GM19324 (cell line): ENCODE data around the gene FGD3.

Source experiments
- ATAC-seq: cut with Tn5 transposase; IDR thresholded peaks from one replicate; pipeline ENCODE4 v1.9.1; 2021; ENCODE audit warnings: mild to moderate bottlenecking, moderate library complexity; ENCODE audit not compliant: unreplicated experiment, low FRiP score

Gene FGD3

DNA sequence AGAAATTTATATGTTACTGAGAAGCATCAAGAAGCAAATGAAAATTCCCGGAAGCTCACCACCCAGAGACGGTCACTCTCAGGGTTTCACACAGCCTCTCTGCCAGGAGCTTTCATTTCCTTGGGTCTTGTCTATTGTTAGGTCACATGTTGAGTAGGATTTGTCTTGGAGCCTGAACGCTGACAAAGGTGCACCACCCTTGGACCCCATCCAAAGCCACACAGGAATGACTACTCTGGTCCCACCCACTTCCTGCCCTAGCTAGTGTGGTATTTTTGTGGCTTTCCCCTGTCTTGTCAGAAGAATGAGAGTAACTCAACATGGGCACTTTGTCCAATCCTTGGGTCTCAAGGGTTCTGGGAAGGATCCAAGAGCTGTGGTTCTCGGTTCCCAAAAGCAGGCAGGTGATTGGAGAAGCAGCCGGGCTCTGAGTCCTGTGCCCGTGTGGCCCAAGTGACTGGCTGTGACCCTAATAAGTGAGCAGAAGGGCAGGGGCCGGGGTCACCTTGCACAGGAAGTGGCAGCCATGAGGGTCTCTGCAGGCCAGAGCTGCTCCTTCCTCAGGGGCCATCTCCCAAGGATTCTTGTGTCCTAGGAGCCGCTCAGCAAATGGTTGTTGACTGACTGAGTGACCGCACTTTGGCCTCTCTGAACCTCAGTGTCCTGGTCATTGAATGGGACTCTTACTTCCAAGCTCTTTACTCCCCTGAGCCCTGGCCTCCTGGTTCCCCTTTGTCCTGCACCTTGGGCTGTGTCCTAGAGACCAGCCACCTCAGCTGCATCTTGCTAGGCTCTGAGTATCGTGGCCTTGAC is 6.9 kb downstream of the FGD3 start:
- ATAC-seq = no peak

DNA sequence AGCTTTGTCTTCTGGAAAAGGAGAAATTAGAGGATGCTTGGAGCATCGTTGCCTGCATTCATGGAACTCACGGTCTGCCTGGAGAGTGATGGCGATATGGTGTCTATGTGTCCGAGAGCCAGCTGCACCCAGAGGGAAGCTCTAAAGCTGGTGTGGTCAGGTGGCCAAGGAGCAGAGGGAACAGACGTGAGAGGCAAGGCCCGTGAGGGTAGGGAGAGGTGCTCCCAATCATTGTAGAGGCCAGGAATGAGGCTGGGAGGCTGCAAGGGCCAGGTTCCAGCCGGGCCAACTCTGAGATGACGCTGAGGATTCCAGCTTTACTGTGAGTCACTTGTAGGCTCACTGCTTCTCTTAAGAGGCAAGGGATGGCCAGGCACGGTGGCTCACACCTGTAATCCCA is 7.6 kb downstream of the FGD3 start:
- no peak for ATAC-seq

DNA sequence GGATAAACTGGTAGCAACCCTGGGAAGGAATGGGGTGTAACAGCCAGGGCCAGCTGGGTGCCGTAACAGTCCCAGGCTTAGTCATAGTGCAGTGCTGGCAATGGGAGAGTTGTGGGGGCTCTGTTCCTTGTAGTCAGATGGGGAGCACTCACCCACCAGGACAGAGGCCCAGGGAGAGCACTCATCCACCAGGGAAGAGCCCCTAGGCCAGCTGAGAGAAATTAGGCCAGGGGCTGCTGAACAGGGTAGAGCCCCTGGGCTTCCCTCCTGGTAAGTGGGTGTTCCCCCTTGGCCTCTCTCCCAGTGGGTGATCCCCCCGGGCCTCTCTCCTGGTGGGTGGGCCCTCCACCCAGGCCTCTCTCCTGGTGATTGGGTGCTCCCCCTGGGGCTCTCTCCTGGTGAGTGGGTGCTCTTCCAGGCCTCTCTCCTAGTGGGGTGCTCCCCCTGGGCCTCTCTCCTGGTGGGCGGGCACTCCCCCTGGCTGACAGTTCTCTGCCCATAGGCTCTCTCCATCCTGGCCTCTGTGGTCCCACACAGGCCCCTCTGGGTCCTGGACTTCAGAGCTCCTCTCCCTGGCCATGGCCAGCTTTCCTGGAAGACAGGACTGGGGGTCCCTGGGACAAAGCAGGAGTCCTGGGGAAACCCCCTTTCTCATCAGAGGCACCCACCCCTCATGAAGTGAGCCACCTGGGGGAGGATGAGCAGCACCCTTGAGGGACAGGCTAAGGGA is 13.4 kb downstream of the FGD3 start:
- ATAC-seq = no peak

DNA sequence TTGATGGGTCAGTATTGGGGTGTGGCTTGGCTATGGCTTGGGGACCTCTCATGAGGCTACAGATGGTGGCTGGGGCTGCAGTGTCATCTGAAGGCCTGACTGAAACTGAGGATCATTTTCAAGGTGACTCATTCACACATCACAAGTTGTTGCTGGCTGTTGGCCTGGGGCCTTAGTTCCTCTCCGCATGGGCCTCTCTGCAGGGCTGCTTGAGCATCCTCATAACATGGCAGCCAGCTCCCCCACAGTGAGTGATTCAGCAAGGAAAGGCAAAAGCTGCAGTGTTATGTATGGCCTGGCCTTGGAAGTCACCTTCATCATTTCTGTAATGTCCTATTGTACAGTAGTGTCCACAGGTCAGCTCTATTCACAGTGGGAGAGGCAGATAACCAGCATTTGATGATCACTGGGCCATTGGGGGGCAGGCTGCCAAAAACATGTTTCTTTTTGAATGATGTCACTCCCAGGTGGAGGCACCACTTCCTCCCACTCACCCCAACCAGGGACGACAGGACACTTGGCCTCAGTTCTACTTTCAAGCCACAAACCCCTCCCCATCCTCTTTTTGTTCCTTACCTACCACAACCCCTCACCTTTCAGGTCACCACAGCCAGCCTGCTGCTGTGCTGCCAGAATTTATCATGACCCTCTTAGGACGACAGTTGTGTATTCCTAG is 14.4 kb downstream of the FGD3 start:
- no peak for ATAC-seq

DNA sequence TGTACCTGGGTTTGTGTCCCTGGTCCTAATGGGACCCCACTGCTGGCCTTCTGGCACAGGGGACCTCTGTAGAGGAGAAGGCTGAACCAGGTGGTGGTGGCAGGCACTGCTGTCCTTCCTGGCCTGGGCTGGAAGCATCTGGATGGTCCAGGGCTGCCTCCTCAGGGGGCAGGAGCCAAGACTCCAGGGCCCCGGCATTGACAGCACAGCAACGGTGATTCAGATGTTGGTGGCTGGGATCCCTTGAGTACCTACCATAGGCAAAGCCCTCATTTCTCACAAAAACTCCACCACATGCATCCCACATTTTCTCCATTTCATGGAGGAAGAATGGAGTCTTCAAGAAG is 15.0 kb downstream of the FGD3 start:
- no peak for ATAC-seq

GRCh38 chr9:92962846-92963245 is 15.5 kb downstream of the FGD3 start:
- ATAC-seq = no peak

- ATAC-seq = peak; percentile 83
Observed at GRCh38 chr9:92963831-92964606, 16.7 kb downstream of the FGD3 start.

GRCh38 chr9:92964607-92965060 is 17.3 kb downstream of the FGD3 start:
- ATAC-seq = peak; percentile 2

DNA sequence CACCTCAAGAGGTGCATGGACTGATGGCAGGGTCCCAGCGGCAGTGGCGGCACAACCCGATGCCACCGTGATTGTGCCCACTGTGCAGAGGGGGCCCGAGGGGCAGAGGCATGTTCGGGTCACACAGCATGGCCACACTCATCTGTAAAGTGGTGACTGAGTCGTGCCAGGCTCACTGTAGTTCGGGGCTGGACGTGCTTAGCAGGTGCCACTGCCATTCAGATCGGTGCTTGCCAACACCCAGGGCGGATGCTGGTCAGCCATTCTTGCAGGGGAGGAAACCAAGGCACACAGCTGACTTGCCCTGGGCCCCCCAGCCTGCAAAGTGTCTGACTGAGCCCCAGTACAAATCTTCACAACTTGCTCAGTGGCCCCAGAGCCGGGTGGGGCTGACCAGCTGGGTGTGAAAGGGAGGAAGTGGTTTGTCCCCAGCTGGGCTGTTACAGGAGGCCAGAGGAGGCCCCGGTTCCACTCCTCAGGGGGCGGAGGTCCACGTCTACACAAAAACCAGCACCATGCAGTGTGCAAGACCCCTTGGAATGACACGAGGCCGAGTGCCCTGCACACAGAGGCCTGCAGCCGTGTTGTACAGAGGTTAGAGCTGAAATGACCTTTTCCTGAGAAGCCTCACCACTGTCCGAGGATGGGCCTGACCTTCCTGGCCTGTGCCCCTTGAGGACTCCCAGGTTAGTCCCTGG is 17.9 kb downstream of the FGD3 start:
- no peak for ATAC-seq

DNA sequence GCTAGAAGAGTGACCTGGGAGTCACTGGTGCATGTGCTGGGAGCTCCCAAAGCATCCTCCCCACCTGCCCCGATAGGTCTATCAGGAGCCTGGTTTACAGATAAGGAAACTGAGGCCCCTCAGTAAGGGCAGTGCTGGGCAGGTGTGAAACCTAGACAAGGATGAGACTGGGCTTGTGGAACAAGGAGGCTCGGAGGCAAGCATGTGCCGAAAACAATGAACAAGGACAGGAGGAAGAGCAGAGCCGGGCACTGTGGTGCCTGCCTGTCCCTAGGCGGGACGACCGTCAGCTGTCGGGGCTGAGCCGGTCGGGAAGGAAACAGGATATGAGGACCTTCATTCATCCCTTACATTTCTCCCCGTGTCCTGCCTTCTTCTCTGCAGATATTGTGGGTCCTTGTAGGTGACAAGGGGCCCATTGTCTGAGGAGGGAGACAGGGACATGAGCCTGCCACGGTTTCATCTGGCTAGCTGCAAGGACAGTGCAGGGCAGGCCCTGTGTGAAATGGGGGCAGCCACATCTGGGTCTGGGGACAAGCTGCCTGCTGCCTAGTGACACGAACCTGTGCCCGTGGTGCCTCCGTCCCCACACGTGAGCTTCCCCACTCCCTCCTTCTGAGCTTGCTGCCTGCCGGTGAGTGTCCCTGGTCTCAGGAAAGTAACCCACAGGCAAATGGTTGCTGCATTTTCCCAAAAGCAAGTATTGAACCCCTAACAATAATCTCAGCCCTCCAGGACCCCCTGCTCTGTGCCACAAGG is 18.6 kb downstream of the FGD3 start:
- no peak for ATAC-seq

GRCh38 chr9:92966518-92966800 is 19.1 kb downstream of the FGD3 start:
- ATAC-seq = no peak

GRCh38 chr9:92968081-92968480 is 20.8 kb downstream of the FGD3 start:
- ATAC-seq = no peak

GRCh38 chr9:92969516-92970466 is 22.5 kb downstream of the FGD3 start:
- ATAC-seq = no peak

- ATAC-seq = no peak
Observed at GRCh38 chr9:92970467-92970923, 23.2 kb downstream of the FGD3 start.

- ATAC-seq = no peak
Observed at GRCh38 chr9:92971121-92971520, 23.8 kb downstream of the FGD3 start.

DNA sequence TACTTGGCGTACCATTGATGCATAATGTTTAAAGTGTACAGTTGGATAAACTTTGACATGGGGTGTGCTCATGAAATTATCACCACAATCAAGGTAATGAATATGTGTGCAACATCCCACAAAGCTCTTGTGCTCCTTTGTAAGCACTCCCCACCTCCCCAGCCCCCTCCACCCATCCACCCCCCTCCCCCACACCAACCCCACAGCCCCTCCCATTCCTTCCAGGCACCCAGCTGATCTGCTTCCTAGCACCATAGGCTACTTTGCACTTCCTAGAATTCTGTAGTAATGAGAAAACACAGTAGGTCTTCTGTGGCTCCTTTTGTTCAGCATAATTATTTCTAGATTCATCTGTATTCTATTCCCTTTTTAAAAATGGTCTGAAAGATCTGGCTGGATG is 24.5 kb downstream of the FGD3 start:
- ATAC-seq = no peak

GRCh38 chr9:92973700-92974099 is 26.4 kb downstream of the FGD3 start:
- no peak for ATAC-seq

DNA sequence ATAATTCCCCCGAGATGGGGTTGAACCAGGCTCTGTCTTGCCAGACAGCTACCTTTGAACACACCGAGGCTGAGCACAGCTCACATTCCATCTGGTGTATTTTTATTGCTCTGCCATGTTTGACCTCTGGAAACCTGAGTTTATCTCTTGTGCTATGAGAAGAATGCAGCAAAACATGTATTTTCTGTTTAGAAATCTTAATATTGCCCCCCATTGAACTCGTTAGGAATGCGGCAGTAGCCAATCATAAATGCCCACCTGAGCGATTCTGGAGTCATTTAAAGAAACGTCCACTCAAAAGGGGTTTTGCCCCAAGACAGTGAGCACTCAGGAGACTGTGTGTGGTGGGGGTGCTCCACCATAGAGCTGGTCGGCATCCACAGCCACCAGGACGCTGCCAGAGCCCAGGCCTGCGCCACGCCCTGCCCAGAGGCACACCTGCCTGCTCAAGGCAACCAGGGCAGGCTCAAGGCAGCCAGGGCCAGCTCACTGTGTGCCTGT is 26.9 kb downstream of the FGD3 start:
- no peak for ATAC-seq
